Putamen (tissue), 1 donor: Measurements from ENCODE around the gene OR8I2.
"Not testable (repeated sequence)": the region's sequence is repeated elsewhere in the genome, so short reads cannot be mapped to it uniquely, and the experiment has no call there.

Source experiments
- DNase-seq: peaks from one replicate; pipeline ENCODE4 v3.0.0-alpha.2; 2016; ENCODE audit warnings: low spot score

OR8I2 gene

DNA sequence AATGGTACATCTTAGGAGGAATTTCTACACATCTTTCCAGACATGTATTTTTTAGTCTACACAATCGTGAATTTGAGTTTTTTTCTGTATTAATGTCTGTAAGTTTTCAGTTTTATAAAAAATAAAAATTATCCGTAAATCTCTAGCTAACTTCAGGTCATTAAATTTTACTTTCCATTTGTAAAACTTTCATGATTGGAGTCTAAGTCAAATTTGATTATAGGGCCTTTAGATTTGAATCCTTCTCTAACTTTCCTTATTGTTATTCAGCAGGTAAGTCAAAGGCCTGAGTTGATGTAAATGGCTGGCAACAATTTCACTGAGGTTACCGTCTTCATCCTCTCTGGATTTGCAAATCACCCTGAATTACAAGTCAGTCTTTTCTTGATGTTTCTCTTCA, at the start of gene OR8I2:
Gene OR8I2, plus strand, starts transcription at position 301 of the 400 bp plus-strand sequence. Its CDS starts 0 bp downstream, at position 301.
- no peak for DNase-seq

DNA sequence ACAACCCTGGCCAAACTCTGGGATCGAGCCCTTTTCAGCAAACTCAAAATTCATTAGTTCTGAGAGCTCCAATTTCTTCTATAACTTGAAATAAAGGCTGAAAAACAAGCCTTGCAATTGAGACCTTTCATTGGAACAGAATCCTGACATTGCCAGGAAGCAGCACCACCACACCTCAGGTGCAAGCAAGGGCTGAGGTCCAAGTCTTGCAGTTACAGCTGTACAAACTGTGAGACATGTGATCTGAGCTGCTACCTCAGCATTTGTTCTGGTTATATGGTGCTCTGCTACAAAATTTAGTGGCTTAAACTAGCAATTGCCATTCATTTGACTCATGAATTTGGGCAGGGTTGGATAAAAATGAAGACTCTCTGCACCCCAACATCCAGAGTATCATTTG, 47.6 kb upstream of the OR8I2 start:
- DNase-seq = no peak

DNA sequence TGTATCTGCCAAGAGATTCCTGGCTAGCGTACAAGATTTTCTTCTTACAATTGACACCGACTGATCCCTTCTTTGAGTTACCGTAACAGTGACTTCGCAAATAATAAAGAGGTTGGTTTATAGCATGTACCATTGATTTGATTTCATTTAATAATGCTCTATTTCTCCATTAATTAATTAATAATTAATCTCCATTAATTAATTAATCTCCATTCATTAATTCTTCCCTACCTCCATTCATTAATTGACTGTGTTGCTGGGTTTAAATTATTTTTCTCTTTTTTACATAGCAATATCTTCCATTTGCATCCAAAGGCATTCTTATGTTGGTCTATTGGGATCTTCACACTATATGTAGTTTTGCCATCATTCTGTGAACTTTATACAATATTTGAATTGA, 44.6 kb upstream of the OR8I2 start:
- DNase-seq = no peak

DNA sequence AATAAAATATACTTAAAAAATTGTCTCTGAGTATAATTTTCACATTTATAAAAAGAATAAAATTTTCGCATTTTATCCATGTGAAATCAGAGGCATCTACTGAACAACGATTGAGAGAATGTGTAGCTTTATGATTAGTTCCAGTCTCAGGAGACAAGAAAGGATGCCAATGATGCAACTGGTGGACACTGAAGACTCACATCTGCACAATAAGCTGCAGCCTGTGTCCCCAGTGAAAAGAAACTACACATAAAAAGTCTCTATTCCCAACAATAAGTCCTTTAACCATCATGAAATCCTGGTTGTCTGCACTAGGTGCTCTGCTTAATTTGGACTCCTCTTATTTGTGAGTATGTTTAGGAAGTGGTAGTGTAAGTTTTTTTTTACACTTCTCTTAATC, 43.6 kb upstream of the OR8I2 start:
- no peak for DNase-seq

DNA sequence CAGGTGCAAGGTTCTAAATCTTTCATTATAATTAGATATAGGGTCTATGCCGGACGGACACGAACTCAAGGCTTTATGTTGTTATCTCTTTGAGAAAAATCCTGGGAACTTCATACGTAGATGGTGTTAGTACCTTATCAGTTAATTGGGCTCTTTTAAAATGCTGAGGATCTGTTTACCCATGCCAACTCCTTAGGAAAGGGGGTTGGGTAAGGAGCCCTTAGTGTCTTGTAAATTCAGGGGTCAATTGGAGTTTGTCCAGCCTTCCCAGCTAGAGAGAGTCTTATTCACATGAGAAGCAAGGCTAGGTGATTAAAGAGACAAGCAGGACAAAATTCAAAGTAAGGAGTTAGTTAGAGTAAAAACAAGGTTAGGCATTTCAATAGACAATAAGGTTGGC, 36.7 kb upstream of the OR8I2 start:
- DNase-seq = not testable (repeated sequence)

DNA sequence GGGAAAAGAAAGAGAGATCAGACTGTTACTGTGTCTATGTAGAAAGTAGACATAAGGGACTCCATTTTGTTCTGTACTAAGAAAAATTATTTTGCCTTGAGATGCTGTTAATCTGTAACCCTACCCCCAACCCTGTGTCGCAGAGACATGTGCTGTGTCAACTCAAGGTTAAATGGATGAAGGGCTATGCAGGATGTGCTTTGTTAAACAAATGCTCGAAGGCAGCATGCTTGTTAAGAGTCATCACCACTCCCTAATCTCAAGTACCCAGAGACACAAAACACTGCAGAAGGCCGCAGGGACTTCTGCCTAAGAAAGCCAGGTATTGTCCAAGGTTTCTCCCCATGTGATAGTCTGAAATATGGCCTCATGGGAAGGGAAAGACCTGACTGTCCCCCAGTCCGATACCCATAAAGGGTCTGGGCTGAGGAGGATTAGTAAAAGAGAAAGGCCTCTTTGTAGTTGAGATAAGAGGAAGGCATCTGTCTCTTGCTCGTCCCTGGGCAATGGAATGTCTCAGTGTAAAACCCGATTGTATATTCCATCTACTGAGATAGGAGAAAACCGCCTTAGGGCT, 35.4 kb upstream of the OR8I2 start:
- DNase-seq = not testable (repeated sequence)

DNA sequence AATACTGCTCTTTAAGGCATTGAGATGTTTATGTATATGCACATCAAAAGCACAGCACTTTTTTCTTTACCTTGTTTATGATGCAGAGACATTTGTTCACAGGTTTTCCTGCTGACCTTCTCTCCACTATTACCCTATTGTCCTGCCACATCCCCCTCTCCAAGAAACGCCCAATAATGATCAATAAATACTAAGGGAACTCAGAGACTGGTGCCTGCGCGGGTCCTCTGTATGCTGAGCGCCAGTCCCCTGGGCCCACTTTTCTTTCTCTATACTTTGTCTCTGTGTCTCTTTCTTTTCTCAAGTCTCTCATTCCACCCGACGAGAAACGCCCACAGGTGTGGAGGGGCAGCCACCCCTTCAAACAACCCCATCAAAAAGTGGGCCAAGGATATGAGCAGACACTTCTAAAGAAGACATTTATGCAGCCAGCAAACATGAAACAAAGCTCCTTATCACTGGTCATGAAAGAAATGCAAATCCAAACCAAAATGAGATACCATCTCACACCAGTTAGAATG, 34.8 kb upstream of the OR8I2 start:
- DNase-seq = not testable (repeated sequence)

DNA sequence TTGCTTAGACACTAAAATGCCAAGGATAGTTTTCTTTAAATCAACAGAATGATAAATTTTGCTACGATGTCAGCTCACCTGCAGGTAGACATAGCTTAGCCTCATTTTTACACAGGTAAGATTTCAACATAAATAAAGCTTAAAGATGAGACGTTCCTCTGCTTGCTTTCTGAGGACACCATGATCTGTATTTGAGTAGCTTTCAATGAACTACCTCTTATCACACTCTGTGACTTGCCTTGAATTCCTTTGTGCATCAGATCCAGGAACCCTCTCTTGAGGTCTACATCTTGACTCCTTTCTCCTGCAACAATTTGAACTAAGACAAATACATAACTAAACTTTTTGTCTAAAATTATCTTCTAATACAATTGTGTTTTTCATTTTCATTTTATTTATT, 26.1 kb upstream of the OR8I2 start:
- no peak for DNase-seq

DNA sequence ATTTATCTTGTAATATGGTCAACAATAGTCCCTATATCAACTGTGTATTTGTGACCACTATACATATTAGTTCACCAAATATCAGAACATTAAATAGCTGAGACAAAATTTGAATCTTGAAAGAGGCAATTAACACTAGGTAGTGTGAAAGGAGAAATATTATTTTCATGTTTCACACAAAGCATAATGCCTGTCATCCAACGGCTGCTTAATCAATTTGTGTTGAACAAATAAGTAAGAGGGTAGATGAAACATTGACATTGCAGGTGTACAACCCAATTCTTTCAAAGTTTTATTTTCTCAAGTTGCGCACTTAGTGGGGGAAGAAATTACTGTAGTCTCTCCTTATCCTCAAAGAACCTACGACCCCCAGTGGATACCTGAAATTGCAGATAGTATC, 3.4 kb upstream of the OR8I2 start:
- no peak for DNase-seq

DNA sequence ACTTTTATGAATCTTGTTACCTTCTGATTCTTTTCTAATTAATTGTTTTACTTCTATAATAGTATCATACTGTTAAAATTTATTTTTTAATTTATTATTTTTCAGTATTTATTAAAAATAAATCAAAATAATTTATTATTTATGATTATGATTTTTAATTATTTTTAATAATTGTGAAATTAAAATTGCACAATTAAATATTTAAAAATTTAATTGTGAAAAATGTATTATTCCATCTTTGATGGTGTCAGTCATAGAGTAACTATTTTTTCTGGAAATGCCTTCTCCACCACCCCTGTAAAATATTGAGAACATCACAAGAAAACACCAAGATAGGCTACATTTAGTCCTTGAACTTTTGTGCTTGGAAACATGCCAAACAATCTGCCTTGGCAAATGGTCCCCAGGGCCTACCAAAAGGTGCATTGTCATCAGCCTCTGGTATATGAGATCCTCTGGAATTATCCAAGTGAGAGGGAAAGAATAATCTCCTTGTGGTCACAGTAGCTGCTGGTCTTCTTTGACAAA, 10.2 kb downstream of the OR8I2 start, which contains the start of gene OR8H2:
Gene OR8H2, plus strand, starts transcription at position 478 of the 528 bp plus-strand sequence. CDS start 1,356 bp downstream, outside the sequence.
- no peak for DNase-seq

DNA sequence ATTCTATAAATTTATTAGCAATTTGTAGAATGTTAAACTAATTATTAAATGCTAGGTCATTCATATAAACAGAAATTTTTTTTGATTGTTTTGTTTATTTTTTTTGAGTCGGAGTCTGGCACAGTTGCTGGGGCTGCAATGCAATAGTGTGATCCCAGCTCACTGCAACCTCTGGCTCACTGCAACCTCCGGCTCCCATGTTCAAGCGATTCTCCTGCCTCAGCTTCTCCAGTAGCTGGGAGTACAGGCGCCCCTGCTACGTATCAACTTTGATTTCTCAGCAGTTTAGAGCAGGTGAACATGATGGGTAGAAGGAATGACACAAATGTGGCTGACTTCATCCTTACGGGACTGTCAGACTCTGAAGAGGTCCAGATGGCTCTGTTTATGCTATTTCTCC, 29.0 kb downstream of the OR8I2 start, which contains the start of gene OR8H3:
Gene OR8H3, plus strand, starts transcription at position 301 of the 400 bp plus-strand sequence. Its CDS starts 0 bp downstream, at position 301.
- DNase-seq = no peak

DNA sequence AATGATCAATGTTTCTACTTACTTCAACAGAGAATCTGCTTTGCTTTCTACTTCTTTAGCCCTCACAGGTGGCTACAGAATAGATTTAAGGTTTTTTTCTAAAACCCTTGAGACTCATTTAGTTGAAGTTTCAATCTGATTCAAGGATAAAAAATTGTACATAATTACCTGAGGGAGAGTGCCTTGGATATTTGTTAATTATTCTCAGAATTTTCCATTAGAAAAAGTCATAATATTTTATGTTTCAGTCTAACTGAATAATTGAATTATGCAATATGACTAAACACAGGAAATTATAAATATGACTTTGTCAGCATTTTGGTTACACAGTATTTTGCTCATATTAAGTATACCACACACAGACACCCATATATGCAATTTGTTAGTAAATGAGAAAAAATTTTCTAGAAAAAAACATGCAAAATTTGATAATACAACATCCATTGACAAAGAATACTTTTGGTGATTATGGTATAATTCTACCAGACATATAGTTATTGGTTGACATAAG, 47.1 kb downstream of the OR8I2 start, which contains the start of gene OR8J3:
Gene OR8J3, minus strand, starts transcription at position 51 of the 511 bp plus-strand sequence. CDS start 2,483 bp downstream, outside the sequence.
- no peak for DNase-seq

DNA sequence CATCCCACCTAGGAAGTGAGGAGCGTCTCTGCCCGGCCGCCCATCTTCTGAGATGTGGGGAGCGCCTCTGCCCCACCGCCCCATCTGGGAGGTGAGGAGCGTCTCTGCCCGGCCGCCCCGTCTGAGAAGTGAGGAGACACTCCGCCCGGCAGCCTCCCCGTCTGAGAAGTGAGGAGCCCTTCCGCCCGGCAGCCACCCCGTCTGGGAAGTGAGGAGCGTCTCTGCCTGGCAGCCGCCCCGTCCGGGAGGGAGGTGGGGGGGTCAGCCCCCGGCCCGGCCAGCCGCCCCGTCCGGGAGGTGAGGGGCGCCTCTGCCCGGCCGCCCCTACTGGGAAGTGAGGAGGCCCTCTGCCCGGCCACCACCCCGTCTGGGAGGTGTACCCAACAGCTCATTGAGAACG, 50.6 kb downstream of the OR8I2 start:
- not testable (repeated sequence) for DNase-seq
